Medulla oblongata (tissue), 1 donor: ENCODE measurements around the gene TMEM175.

ENCODE experiments used
- DNase-seq: peaks from one replicate; pipeline ENCODE4 v3.0.0-alpha.2; 2015; ENCODE audit errors: extremely low spot score

Gene TMEM175

DNA sequence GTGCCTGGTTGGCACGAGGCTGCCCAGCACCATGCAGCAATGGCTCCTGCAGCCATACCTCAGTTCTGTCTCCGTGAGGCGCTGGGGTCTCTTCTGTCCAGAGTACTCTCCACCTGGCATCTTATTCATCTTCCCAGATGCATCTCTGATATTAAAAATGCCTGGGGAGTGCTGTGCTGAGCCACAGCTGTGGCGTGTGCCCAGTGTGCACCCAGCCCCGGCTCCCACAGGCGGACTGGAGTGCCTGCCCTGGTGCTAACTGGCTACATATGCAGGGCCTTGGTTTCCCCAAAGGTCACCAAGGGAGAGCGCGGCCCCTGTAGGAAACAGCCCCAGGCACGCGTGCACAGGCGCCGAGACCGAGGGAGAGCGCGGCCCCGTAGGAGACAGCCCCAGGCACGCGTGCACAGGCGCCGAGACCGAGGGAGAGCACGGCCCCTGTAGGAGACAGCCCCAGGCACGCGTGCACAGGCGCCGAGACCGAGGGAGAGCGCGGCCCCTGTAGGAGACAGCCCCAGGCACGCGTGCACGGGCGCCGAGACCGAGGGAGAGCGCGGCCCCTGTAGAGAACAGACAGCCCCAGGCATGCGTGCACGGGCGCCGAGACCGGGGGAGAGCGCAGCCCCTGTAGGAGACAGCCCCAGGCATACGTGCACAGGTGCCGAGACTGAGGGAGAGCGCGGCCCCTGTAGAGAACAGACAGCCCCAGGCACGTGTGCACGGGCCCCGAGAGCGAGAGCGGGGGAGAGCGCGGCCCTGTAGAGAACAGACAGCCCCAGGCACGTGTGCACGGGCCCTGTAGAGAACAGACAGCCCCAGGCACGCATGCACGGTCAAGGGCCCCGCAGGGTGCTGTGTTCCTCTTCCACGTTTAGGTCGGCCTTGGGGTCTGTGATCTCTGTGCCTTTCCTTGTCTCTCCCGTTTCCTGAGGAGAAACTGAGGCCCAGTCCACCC lies 14.5 kb downstream of the TMEM175 start:
- DNase-seq: no peak

DNA sequence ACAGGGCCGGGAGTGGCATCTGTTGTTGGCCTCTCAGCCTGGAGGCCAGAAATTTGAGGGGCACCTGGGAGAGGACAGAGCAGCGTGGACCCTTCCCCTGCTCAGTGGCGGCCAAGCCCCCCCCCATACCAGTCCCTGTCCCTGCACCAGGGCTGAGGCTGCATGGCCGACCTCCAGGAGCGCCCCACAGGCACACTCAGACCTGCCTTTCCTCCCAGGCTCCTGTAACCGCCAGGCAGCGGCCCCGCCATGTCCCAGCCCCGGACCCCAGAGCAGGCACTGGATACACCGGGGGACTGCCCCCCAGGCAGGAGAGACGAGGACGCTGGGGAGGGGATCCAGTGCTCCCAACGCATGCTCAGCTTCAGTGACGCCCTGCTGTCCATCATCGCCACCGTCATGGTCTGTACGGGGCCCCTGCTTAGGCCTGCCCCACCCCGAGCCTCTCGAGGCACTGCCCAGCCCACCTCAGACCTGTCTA lies 15.3 kb downstream of the TMEM175 start:
- DNase-seq: no peak

DNA sequence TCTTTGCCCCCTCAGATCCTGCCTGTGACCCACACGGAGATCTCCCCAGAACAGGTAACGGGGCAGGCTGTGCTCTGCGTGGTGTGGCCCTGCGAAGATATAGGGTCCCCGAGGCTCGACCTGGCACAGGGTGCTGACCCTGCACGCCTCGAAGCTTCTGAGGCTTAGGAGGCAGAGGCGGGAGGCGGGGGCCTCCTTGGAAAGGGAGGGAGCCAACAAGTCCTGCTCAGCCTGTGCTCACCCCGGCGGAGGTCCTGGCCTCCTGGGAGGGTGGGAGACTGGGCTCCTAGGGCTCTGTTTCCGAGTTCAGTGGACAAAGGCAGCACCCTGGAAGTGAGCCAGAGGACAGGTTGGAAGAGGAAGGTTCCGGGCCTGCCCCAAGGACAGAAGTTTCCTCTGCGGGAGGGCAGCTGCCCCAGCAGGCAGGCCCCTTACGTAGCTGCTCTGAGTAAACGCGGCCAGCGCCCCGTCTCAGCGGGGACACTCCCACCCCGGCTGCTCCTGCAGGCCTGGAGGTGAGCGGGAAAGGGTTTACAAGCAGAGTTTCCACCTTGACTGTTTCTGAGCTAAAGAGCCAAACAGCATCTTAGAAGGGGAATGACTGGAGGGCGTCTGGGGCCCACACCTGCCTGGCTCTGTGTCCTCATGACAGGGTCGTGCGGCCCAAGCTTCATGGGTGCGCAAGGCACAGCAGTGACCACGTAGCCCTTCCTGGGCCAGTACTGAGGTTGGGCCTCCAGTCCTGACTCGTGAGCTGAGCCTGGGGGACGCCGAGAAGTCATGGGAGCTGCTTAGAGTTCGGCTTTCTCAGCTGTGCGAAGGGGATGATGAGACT lies 16.1 kb downstream of the TMEM175 start:
- no peak for DNase-seq

DNA sequence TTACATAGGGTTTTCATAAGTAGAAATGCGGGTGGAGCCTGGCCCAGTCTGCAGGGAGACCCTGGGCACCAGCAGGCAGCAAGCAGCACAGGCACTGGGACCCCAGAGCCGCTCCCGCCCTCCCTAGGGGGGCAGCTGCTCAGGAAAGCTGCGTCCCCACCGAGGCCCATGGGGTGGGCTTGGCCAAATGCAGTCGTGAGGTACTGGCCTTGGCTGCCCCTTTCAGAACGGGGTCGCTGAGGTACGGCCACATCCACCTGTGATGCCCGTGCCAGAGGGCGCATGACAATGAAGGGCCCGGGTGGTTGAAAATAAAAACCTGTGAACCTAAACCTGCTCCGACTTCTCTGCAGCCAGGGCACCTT lies 16.7 kb downstream of the TMEM175 start:
- no peak for DNase-seq

DNA sequence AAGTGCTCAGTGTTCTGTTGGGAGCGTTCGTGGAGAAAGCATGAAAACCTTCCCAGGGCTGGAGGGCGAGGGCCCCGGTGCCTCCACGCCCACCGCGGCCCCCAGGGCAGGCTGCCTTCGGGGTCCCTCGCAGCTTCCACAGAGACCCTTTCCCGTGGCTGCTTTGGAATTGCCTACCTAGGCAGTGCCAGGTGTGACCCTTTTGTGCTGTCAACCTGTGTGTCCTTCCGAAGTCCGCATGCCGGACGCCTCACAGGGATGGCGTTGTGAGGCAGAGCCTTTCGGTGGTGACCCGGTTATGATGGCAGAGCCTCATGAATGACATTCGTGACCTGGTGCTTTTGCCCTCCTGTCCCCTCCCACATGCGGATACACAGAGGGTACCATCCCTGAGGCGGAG lies 17.4 kb downstream of the TMEM175 start:
- DNase-seq: no peak

GRCh38 chr4:950136-951020 lies 18.1 kb downstream of the TMEM175 start:
- DNase-seq: no peak

DNA sequence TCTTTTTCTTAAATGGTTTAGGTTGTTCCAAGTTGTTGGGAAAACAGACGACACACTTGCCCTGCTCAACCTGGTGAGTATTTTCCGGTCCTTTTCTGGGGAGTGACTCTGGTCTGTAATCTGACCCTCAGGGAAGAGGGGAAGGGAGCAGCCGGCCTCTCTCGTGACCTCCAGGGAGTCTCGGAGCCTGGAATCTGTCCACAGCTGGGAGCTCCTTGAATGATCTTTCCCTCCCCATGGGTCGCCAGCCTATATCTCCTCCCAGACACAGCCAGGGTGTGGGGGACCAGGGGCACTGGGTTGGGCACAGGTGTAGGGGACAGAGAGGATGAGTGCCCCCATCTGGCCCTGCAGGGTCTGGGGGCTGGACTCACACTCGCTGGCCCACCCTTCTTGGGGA lies 18.9 kb downstream of the TMEM175 start:
- DNase-seq: no peak

- DNase-seq: no peak
These were observed 19.6 kb downstream of the TMEM175 start for GRCh38 chr4:951594-952468.

DNA sequence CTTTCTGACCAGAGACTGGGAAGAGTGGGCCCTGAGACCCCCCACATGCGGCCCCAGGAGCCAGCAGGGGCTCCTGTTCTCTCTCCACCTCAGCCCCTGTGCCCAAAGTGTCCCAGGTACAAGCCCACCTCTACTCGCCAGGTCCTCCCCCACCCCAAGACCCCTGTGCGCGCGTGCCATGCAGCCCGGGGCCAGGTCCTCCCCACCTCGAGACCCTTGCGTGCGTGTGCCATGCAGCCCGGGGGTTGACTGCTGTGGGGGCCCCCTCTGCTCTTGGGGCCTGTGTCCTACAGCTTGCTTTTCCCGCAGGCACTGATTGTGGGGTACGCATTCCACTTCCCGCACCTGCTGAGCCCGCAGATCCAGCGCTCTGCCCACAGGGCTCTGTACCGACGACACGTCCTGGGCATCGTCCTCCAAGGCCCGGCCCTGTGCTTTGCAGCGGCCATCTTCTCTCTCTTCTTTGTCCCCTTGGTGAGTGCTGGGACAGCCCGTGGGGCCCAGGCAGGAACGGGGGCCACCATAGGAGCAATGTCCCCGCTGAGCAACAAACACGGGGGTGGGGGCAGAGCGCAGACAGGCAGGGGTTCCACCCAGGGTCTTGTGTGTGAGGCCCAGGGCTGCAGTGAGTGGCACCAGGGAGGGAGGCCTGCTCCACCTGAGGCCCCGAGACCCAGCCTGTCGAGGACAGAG lies 20.8 kb downstream of the TMEM175 start:
- no peak for DNase-seq

DNA sequence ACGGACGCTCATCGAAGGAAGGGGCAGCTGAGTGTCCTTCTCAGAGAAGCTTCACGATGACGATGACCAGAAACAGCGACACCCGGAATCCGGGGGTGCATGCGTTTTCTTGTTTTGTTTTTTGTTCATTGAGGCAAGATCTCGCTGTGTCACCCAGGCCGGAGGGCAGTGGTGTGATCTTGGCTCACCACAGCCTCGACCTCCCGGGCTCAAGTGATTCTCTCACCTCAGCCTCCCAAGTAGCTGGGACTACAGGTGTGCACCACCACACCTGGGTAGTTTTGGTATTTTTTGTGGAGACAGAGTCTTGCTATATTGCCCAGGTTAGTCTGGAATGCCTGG lies 21.3 kb downstream of the TMEM175 start:
- DNase-seq: no peak

DNA sequence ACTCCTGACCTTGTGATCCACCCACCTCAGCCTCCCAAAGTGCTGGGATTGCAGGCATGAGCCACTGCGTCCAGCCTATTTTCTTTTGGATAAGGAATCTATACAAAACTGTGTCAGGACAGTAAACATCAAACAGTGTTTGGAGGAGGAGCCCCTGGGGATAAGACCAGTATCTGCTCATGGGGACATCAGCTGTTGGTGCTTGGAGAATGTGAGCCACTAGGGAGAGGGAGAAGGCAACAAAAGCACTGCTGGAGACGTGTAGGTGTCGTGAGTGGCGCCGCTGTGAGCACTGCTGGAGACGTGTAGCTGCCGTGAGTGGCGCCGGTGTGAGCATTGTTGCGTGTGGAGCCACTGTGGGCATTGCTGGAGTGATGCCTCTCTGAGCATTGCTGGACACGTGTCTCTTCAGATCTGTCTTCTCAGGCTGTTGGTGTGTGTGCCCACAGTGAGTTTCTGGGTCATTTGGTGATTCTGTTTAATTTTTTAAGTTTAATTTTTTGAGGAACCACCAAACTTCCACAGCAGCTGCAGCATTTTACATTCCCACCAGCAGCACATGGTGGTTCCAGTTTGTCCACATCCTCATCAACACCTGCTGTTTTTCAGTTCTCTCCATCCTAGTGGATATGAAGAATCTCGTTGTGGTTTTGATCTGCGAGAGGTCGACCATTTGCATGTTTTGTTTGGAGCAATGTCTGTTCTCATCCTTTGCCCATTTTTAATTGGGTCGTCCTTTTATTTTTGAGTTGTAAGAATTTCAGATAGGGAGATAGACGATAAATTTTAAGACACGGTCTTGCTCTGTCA lies 22.2 kb downstream of the TMEM175 start:
- no peak for DNase-seq

DNA sequence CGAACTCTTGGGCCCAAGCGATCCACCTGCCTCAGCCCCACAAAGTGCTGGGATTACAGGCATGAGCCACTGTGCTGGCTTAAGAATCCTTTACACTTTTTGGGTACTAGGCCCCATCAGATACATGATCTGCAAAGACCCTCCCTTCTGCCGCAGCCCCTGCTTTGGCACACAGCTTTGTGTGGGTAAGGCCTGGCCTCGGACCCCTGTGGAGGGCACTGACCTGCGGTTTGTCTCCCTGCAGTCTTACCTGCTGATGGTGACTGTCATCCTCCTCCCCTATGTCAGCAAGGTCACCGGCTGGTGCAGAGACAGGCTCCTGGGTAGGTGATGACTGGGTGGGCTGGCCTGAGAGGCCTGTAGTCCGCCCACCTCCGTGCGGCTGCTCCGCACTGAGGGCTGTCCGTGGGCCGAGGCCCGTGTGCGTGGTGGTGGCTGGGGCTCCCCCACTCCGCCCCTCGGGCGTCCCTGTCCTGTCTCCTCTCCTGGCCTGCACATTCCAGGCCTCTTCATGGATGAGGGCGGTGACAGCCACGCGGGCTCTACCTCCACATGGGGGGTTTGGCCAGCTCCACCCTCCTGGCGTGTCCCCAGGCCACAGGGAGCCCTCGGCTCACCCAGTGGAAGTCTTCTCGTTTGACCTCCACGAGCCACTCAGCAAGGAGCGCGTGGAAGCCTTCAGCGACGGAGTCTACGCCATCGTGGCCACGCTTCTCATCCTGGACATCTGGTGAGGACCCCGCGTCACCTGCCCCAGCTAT lies 23.1 kb downstream of the TMEM175 start:
- no peak for DNase-seq

DNA sequence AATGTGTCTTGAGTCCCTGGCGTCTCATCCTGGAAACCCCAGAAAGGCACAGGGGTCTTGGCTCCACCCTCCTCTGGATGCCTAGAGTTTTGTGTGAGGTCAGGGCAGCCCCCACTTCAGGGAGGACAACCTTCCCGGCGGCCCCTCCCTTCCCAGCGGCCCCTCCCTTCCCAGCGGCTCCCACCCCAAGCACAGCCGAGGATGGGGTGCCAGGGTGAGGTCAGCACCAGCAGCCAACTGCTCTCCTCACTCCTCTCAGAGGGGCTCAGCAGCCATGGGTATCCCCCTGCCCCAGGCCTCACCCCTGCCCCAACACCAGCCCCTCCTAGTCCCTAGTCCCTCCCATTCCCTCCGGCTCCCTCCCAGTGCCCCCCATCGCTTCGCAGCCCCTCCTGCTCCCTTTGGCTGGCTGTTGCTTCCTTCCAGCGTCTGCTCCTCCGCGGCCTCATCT lies 23.7 kb downstream of the TMEM175 start:
- no peak for DNase-seq

DNA sequence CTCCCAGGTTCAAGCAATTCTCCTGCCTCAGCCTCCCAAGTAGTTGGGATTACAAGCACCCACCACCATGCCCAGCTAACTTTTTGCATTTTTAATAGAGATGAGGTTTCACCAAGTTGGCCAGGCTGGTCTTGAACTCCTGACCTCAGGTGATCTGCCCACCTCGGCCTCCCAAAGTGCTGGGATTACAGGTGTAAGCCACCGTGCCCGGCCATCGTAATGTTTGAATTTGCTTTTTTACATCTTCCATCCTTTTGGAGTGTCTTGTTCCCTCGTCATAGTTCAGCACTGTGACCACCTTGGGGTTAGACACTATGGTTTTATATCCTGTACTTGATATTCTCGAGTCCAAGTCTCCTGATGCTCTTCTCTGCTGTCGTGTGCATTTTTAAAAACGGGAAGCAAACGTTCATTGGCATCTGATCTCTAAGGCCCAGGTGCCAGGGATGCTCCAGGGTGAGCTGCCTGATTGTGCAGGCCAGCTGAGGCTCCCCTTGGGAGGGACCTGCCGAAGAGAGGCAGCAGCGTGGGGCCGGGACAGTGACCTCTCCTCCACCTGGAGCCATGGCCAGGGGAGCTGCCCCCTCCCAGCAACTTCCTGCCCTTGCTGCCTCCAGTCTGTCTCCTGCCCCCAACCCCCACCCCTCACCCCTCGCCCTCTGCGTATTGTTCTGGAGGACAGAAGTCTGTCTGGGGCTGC lies 24.4 kb downstream of the TMEM175 start:
- no peak for DNase-seq

- no peak for DNase-seq
These were observed 24.9 kb downstream of the TMEM175 start for GRCh38 chr4:957231-957580.

DNA sequence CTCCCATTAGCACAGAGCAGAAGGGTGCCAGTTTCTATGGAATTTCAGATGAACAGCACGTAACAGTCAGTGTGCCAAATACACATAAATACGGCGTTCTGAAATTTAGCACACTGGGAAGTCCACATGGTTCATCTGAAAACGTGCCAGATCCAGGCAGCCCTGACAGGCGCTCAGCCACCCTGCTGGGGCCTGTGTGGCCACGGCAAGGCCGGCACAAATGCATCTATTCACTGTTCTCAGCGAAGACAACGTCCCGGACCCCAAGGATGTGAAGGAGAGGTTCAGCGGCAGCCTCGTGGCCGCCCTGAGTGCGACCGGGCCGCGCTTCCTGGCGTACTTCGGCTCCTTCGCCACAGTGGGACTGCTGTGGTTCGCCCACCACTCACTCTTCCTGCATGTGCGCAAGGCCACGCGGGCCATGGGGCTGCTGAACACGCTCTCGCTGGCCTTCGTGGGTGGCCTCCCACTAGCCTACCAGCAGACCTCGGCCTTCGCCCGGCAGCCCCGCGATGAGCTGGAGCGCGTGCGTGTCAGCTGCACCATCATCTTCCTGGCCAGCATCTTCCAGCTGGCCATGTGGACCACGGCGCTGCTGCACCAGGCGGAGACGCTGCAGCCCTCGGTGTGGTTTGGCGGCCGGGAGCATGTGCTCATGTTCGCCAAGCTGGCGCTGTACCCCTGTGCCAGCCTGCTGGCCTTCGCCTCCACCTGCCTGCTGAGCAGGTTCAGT lies 25.5 kb downstream of the TMEM175 start:
- DNase-seq: no peak

DNA sequence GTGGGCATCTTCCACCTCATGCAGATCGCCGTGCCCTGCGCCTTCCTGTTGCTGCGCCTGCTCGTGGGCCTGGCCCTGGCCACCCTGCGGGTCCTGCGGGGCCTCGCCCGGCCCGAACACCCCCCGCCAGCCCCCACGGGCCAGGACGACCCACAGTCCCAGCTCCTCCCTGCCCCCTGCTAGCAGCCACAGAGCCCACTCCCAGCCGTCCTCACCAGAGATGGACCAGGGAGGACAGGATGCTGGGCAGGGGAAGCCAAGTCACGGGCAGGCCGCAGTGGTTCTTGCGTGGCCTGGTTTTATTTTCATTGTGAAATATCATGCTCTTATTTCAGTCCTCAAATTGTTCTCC lies 26.0 kb downstream of the TMEM175 start:
- DNase-seq: no peak
